Measurements from ENCODE around the gene RRAGC.

The RRAGC gene

GRCh38 chr1:38859561-38860453, at the start of gene RRAGC:
RRAGC (minus strand) TSS chr1:38859772; CDS start chr1:38859646, 126 bp downstream.
- DNase-seq (ENCODE audit: extremely low read depth, low read depth) = peak; percentile 94
- no peak for TF ChIP-seq CTCF (IDR thresholded peaks at IDR 0.05; ENCODE audit: low read depth, low read length)

GRCh38 chr1:38908821-38909220, 49.2 kb upstream of the RRAGC start:
- no peak for DNase-seq (ENCODE audit: extremely low read depth, low read depth)

GRCh38 chr1:38905985-38906384, 46.4 kb upstream of the RRAGC start:
- DNase-seq (ENCODE audit: extremely low read depth, low read depth) = no peak
- TF ChIP-seq CTCF (IDR thresholded peaks at IDR 0.05; ENCODE audit: low read depth, low read length) = no peak

More at GRCh38 chr1:38908821-38909220, 49.2 kb upstream of the RRAGC start:
- no peak for TF ChIP-seq CTCF (IDR thresholded peaks at IDR 0.05; ENCODE audit: low read depth, low read length)

- DNase-seq (ENCODE audit: extremely low read depth, low read depth) = no peak
- no peak for TF ChIP-seq CTCF (IDR thresholded peaks at IDR 0.05; ENCODE audit: low read depth, low read length)
These were observed 40.0 kb upstream of the RRAGC start for GRCh38 chr1:38899560-38899959.

- TF ChIP-seq CTCF (IDR thresholded peaks at IDR 0.05; ENCODE audit: low read depth, low read length) = no peak
- no peak for DNase-seq (ENCODE audit: extremely low read depth, low read depth)
These were observed 39.2 kb upstream of the RRAGC start for GRCh38 chr1:38898653-38899230.

DNA sequence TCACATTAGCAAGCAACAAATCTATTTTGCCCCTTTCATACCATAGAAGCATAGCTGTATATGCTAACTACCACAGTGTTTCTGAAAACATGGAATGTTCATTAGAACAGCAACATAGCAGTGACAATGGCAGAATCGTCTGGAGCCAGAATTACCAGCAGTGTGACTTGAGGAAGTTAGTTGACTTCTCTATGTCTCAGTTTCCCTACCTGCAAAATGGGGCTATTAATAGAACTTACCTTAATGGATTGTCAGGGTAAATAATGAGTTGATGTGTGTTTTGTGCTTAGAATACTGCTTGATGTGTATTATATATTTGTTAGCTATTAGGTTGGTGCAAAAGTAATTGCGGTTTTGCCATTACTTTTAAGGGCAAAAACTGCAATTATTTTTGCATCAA, 36.6 kb upstream of the RRAGC start:
- DNase-seq (ENCODE audit: extremely low read depth, low read depth) = no peak
- no peak for TF ChIP-seq CTCF (IDR thresholded peaks at IDR 0.05; ENCODE audit: low read depth, low read length)

DNA sequence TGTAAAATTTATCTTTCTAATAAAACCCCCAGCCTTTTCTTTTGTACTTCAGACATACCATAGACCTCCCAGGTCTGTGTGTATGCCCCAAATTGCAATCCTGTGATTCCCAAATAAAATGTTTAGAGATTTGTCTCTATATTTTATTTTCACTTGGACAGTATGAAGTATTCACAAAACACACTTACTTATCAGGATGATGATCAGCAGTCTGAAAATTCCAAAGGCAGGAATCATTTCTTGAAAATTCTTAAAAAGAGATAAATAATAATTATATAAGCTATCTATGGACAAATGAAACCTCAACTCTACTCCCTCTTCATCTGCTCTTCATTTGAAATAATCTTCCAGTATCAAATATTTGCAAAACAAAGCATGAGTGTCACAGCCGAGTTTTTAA, 33.4 kb upstream of the RRAGC start:
- no peak for TF ChIP-seq CTCF (IDR thresholded peaks at IDR 0.05; ENCODE audit: low read depth, low read length)
- no peak for DNase-seq (ENCODE audit: extremely low read depth, low read depth)
